Measurements from ENCODE around the gene SPTBN5. TPM values are rescaled to one million over a fixed set of nuclear protein-coding genes. Genes with fewer than 3 reads are reported as not detected.

Gene SPTBN5
- total RNA-seq, 1 experiment from 2014 or later = 1.2 TPM

DNA sequence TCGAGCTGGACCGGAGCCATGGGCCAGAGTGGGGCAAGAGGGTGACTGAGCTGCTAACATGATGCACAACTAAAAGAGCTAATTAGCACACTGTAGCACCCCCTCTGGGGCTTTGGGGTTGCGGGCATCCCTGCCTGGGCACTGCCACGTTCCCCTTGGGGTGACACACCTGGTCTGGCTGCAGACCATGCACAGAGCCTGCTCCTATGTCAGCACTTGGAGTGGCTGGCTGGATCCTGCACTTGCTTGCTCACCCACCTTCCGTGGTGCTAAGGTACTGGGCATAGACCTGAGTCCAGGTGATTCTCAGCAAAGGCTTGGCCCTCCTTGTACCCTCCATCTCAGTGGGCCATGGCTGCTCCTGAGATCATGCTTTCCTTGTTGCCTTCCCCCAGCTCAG, 12.8 kb upstream of the SPTBN5 start (continued):
- TF ChIP-seq, protein P1, sequence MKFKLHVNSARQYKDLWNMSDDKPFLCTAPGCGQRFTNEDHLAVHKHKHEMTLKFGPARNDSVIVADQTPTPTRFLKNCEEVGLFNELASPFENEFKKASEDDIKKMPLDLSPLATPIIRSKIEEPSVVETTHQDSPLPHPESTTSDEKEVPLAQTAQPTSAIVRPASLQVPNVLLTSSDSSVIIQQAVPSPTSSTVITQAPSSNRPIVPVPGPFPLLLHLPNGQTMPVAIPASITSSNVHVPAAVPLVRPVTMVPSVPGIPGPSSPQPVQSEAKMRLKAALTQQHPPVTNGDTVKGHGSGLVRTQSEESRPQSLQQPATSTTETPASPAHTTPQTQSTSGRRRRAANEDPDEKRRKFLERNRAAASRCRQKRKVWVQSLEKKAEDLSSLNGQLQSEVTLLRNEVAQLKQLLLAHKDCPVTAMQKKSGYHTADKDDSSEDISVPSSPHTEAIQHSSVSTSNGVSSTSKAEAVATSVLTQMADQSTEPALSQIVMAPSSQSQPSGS (CRISPR knock-in tag; IDR thresholded peaks at IDR 0.05; ENCODE audit: borderline replicate concordance, low read depth) = no peak

DNA sequence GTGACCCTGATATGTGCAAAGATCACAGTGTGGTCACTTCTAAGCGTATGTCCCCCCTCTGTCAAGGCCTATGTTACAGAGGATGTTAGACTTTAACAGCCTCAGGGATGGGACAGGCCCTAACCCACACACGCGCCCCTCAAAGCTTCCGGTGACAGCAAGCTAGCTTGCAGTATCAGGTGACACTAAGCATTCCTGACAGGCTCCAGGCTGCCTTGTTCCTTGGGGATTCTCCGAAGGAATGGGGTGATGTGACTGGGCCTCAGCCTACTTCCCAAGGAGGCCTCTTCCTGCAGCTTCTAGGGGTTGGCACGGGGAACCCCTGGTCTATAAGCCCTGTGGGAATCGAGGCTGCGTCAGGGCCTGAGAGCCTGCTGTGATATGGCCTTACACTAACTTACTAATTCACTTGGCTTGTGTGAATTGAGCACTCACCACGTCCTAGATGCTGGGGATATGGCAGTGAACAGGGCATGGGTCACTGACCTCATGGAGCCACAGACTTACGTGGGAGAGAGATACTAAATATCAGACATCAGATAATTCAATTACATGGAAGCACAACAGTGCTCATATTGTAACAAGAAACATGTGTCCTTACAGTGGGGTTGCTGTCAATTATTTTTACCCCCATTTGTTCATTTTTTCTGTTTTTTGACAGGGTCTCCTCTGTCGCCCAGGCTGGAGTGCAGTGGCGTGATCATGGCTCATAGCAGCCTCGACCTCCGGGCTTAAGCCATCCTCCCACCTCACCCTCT, 11.4 kb upstream of the SPTBN5 start:
- H3K4me3 Mint-ChIP-seq = no peak overlapping the region
- no peak for TF ChIP-seq SP1 (CRISPR knock-in tag; conservative IDR thresholded peaks at IDR 0.05)
- no peak for TF ChIP-seq JUN (CRISPR knock-in tag; IDR thresholded peaks at IDR 0.05)
- TF ChIP-seq ELF4 (CRISPR knock-in tag; IDR thresholded peaks at IDR 0.05; ENCODE audit: low read depth) = no peak
- TF ChIP-seq, protein P2, sequence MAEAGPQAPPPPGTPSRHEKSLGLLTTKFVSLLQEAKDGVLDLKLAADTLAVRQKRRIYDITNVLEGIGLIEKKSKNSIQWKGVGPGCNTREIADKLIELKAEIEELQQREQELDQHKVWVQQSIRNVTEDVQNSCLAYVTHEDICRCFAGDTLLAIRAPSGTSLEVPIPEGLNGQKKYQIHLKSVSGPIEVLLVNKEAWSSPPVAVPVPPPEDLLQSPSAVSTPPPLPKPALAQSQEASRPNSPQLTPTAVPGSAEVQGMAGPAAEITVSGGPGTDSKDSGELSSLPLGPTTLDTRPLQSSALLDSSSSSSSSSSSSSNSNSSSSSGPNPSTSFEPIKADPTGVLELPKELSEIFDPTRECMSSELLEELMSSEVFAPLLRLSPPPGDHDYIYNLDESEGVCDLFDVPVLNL (CRISPR knock-in tag; IDR thresholded peaks at IDR 0.05; ENCODE audit: borderline replicate concordance, low read depth) = no peak
- TF ChIP-seq, protein P3, sequence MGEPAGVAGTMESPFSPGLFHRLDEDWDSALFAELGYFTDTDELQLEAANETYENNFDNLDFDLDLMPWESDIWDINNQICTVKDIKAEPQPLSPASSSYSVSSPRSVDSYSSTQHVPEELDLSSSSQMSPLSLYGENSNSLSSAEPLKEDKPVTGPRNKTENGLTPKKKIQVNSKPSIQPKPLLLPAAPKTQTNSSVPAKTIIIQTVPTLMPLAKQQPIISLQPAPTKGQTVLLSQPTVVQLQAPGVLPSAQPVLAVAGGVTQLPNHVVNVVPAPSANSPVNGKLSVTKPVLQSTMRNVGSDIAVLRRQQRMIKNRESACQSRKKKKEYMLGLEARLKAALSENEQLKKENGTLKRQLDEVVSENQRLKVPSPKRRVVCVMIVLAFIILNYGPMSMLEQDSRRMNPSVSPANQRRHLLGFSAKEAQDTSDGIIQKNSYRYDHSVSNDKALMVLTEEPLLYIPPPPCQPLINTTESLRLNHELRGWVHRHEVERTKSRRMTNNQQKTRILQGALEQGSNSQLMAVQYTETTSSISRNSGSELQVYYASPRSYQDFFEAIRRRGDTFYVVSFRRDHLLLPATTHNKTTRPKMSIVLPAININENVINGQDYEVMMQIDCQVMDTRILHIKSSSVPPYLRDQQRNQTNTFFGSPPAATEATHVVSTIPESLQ (CRISPR knock-in tag; IDR thresholded peaks at IDR 0.05) = no peak
- no peak for TF ChIP-seq MXD4 (CRISPR knock-in tag; IDR thresholded peaks at IDR 0.05; ENCODE audit: borderline replicate concordance)
- TF ChIP-seq ZNF416 (CRISPR knock-in tag; IDR thresholded peaks at IDR 0.05) = no peak
- TF ChIP-seq, protein P1 (CRISPR knock-in tag; IDR thresholded peaks at IDR 0.05; ENCODE audit: borderline replicate concordance, low read depth) = no peak
- no peak for TF ChIP-seq CREB1 (CRISPR knock-in tag; IDR thresholded peaks at IDR 0.05)
- TF ChIP-seq, protein P4, sequence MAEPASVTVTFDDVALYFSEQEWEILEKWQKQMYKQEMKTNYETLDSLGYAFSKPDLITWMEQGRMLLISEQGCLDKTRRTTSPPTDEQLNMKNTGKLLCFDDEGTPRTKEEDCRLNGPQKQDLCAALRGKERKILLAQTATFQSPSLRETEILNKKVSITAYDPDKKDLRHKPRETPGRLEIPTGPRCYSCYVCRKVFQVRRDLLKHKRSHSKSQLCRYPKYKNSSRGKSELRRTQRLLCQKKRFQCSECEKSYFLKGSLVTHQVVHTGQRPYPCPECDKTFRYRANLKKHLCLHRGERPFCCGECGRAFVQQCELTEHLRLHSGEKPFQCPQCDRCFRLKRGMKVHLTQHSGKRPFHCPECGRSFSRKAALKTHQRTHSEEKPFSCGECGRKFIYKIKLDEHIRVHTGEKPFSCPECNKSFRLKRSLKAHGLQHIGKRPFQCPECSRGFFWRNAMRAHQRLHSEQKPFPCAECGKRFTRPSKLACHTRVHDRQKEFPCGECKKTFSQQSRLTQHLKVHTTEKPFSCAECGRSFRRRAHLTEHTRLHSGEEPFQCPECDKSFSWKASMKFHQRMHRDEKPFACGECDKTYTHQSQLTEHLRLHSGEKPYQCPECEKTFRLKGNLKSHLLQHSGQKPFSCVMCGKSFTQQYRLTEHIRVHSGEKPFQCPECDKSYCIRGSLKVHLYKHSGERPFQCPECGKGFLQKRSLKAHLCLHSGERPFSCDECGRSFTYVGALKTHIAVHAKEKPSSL (CRISPR knock-in tag; conservative IDR thresholded peaks at IDR 0.05) = no peak
- TF ChIP-seq, protein P5, sequence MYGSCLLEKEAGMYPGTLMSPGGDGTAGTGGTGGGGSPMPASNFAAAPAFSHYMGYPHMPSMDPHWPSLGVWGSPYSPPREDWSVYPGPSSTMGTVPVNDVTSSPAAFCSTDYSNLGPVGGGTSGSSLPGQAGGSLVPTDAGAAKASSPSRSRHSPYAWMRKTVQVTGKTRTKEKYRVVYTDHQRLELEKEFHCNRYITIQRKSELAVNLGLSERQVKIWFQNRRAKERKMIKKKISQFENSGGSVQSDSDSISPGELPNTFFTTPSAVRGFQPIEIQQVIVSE (CRISPR knock-in tag; IDR thresholded peaks at IDR 0.05; ENCODE audit: borderline replicate concordance) = no peak
- TF ChIP-seq FOXJ3 (CRISPR knock-in tag; IDR thresholded peaks at IDR 0.05; ENCODE audit: borderline replicate concordance) = no peak
- TF ChIP-seq, protein P6, sequence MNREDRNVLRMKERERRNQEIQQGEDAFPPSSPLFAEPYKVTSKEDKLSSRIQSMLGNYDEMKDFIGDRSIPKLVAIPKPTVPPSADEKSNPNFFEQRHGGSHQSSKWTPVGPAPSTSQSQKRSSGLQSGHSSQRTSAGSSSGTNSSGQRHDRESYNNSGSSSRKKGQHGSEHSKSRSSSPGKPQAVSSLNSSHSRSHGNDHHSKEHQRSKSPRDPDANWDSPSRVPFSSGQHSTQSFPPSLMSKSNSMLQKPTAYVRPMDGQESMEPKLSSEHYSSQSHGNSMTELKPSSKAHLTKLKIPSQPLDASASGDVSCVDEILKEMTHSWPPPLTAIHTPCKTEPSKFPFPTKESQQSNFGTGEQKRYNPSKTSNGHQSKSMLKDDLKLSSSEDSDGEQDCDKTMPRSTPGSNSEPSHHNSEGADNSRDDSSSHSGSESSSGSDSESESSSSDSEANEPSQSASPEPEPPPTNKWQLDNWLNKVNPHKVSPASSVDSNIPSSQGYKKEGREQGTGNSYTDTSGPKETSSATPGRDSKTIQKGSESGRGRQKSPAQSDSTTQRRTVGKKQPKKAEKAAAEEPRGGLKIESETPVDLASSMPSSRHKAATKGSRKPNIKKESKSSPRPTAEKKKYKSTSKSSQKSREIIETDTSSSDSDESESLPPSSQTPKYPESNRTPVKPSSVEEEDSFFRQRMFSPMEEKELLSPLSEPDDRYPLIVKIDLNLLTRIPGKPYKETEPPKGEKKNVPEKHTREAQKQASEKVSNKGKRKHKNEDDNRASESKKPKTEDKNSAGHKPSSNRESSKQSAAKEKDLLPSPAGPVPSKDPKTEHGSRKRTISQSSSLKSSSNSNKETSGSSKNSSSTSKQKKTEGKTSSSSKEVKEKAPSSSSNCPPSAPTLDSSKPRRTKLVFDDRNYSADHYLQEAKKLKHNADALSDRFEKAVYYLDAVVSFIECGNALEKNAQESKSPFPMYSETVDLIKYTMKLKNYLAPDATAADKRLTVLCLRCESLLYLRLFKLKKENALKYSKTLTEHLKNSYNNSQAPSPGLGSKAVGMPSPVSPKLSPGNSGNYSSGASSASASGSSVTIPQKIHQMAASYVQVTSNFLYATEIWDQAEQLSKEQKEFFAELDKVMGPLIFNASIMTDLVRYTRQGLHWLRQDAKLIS (CRISPR knock-in tag; IDR thresholded peaks at IDR 0.05; ENCODE audit: borderline replicate concordance) = no peak
- TF ChIP-seq, protein P7, sequence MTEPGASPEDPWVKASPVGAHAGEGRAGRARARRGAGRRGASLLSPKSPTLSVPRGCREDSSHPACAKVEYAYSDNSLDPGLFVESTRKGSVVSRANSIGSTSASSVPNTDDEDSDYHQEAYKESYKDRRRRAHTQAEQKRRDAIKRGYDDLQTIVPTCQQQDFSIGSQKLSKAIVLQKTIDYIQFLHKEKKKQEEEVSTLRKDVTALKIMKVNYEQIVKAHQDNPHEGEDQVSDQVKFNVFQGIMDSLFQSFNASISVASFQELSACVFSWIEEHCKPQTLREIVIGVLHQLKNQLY (CRISPR knock-in tag; IDR thresholded peaks at IDR 0.05) = no peak
- TF ChIP-seq FOXP1 (CRISPR knock-in tag; IDR thresholded peaks at IDR 0.05; ENCODE audit: borderline replicate concordance) = no peak
- no peak for TF ChIP-seq HMGA2 (CRISPR knock-in tag; IDR thresholded peaks at IDR 0.05)
- no peak for TF ChIP-seq FOXK1 (CRISPR knock-in tag; IDR thresholded peaks at IDR 0.05)
- no peak for TF ChIP-seq NFATC4 (CRISPR knock-in tag; IDR thresholded peaks at IDR 0.05)
- ChIA-PET CTCF (interaction anchor here (0.5 to 3.0 kb wide), 78 partner anchors 8 to 439 kb away, joined by 3 to 83 read pairs (median 5); partner anchors contain the start of genes EHD4, MAPKBP1, MGA and PLA2G4B), POLR2A (interaction anchor here (0.7 kb wide), 1 partner anchor 84 kb away, joined by 3 read pairs; no protein-coding TSS in a partner anchor)
- H3K36me3 Mint-ChIP-seq = peaks cover 45% of the 10 kb centered on the region
- ATAC-seq (peak; percentile 21; the same call in 1 of the 2 replicates), DNase-seq (ENCODE audit: low spot score) (no peak)
- H3K9me3 Mint-ChIP-seq = no peaks in the 10 kb centered on the region
- peaks cover 7% of the 10 kb centered on the region for H3K4me1 Mint-ChIP-seq
- H3K27me3 Mint-ChIP-seq (ENCODE audit: low read depth) = no peaks in the 10 kb centered on the region
- peak overlapping the region; percentile 86 for H3K27ac Mint-ChIP-seq
